T follicular helper cell (primary cell): ENCODE measurements around the gene BIRC2.

Experiments used
- DNase-seq: peaks from one replicate; pipeline ENCODE4 v3.0.0-alpha.2; 2020; ENCODE audit warnings: low read depth

Gene BIRC2

GRCh38 chr11:102375720-102376399, 28.8 kb downstream of the BIRC2 start:
- DNase-seq = no peak

GRCh38 chr11:102377891-102378290, 30.9 kb downstream of the BIRC2 start:
- DNase-seq = no peak

GRCh38 chr11:102378818-102379217, 31.8 kb downstream of the BIRC2 start:
- no peak for DNase-seq

GRCh38 chr11:102382384-102382783, 35.4 kb downstream of the BIRC2 start:
- no peak for DNase-seq

- no peak for DNase-seq
These were observed 36.8 kb downstream of the BIRC2 start for GRCh38 chr11:102383839-102384238.

GRCh38 chr11:102384419-102385079, 37.5 kb downstream of the BIRC2 start:
- no peak for DNase-seq

GRCh38 chr11:102385085-102386007, 38.3 kb downstream of the BIRC2 start:
- DNase-seq = no peak

- DNase-seq = no peak
These were observed 39.2 kb downstream of the BIRC2 start for GRCh38 chr11:102386136-102386734.

GRCh38 chr11:102387043-102387781, 40.2 kb downstream of the BIRC2 start:
- DNase-seq = no peak

- no peak for DNase-seq
These were observed 42.2 kb downstream of the BIRC2 start for GRCh38 chr11:102389253-102389652.

- peak; percentile 30 for DNase-seq
These were observed 43.9 kb downstream of the BIRC2 start for GRCh38 chr11:102390667-102391465.

GRCh38 chr11:102391549-102392237, 44.7 kb downstream of the BIRC2 start:
- no peak for DNase-seq

- no peak for DNase-seq
These were observed 46.3 kb downstream of the BIRC2 start for GRCh38 chr11:102393272-102393730.

GRCh38 chr11:102395720-102396393, 48.8 kb downstream of the BIRC2 start:
- no peak for DNase-seq

GRCh38 chr11:102396708-102397563, 49.9 kb downstream of the BIRC2 start:
- no peak for DNase-seq

GRCh38 chr11:102398297-102398696, 51.3 kb downstream of the BIRC2 start:
- no peak for DNase-seq

GRCh38 chr11:102399189-102399588, 52.2 kb downstream of the BIRC2 start:
- no peak for DNase-seq

- no peak for DNase-seq
These were observed 53.6 kb downstream of the BIRC2 start for GRCh38 chr11:102400603-102401002.
